Mononuclear cell (primary cell): ENCODE data around the gene SLC36A3. TPM values are rescaled to one million over a fixed set of nuclear protein-coding genes. Genes with fewer than 3 reads are reported as not detected.

Experiments
- H3K27me3 ChIP-seq: 2 replicates; pipeline ENCODE4 v1.6.0; 2011; ENCODE audit warnings: low read length, control low read depth; ENCODE audit not compliant: insufficient read depth
- H3K4me1 ChIP-seq: 2 replicates; pipeline ENCODE4 v1.5.1; 2011; ENCODE audit warnings: mild to moderate bottlenecking, low read length, control low read depth; ENCODE audit not compliant: insufficient read depth
- H3K4me3 ChIP-seq: 2 replicates; pipeline ENCODE4 v1.5.1; 2011; ENCODE audit warnings: mild to moderate bottlenecking, low read length, moderate library complexity
- H3K9me3 ChIP-seq: 2 replicates; pipeline ENCODE4 v1.5.1; 2011; ENCODE audit warnings: low read depth, mild to moderate bottlenecking, control low read depth, low read length
- total RNA-seq: library from RNA; depleted of rRNA; stranded (reverse); fragments of >200 nt; gene quantifications from one replicate; pipeline ENCODE4 v1.2.3, GENCODE V29; 2012

Gene SLC36A3
- not detected for total RNA-seq

GRCh38 chr5:151303666-151304065 lies at the start of gene SLC36A3:
Gene SLC36A3, minus strand, starts transcription at chr5:151303766. Its CDS starts 412 bp downstream, at chr5:151303354.
- no peaks in the 10 kb centered on the region for H3K27me3 ChIP-seq
- H3K4me1 ChIP-seq: no peaks in the 10 kb centered on the region
- H3K4me3 ChIP-seq: no peak within 1 kb of the TSS
- H3K9me3 ChIP-seq: no peaks in the 10 kb centered on the region

GRCh38 chr5:151351671-151352070 lies 48.1 kb upstream of the SLC36A3 start:
- H3K4me1 ChIP-seq: no peaks in the 10 kb centered on the region
- H3K4me3 ChIP-seq: no peak overlapping the region
- H3K27me3 ChIP-seq: peaks cover 7% of the 10 kb centered on the region
- H3K9me3 ChIP-seq: no peaks in the 10 kb centered on the region

GRCh38 chr5:151348789-151349188 lies 45.2 kb upstream of the SLC36A3 start:
- H3K27me3 ChIP-seq: peaks cover 22% of the 10 kb centered on the region
- H3K4me3 ChIP-seq: no peak overlapping the region
- no peaks in the 10 kb centered on the region for H3K4me1 ChIP-seq
- H3K9me3 ChIP-seq: no peaks in the 10 kb centered on the region

- Histone ChIP-seq H3K4me1 (no peaks in the 10 kb centered on the region), H3K27me3 (peaks cover 22% of the 10 kb centered on the region), H3K4me3 (no peak within 1 kb of the TSS), H3K9me3 (no peaks in the 10 kb centered on the region)
These were observed 43.8 kb upstream of the SLC36A3 start, which contains the start of gene SLC36A2 for GRCh38 chr5:151347369-151347768. Gene SLC36A2, minus strand, starts transcription at chr5:151347559. Its CDS starts 99 bp downstream, at chr5:151347460.

- Histone ChIP-seq H3K27me3 (peaks cover 24% of the 10 kb centered on the region), H3K9me3 (no peaks in the 10 kb centered on the region), H3K4me3 (no peak overlapping the region), H3K4me1 (no peaks in the 10 kb centered on the region)
These were observed 42.4 kb upstream of the SLC36A3 start for GRCh38 chr5:151345808-151346478.

- H3K9me3 ChIP-seq: no peaks in the 10 kb centered on the region
- H3K27me3 ChIP-seq: peaks cover 24% of the 10 kb centered on the region
- no peak overlapping the region for H3K4me3 ChIP-seq
- H3K4me1 ChIP-seq: no peaks in the 10 kb centered on the region
These were observed 41.7 kb upstream of the SLC36A3 start for GRCh38 chr5:151345187-151345807.

GRCh38 chr5:151344088-151344487 lies 40.5 kb upstream of the SLC36A3 start:
- no peak overlapping the region for H3K4me3 ChIP-seq

GRCh38 chr5:151340004-151340403 lies 36.4 kb upstream of the SLC36A3 start:
- Histone ChIP-seq H3K27me3 (peaks cover 6% of the 10 kb centered on the region), H3K4me1 (no peaks in the 10 kb centered on the region), H3K4me3 (no peak overlapping the region), H3K9me3 (no peaks in the 10 kb centered on the region)

More at GRCh38 chr5:151344088-151344487, 40.5 kb upstream of the SLC36A3 start:
- Histone ChIP-seq H3K9me3 (no peaks in the 10 kb centered on the region), H3K4me1 (no peaks in the 10 kb centered on the region), H3K27me3 (peaks cover 24% of the 10 kb centered on the region)

- H3K27me3 ChIP-seq: peaks cover 5% of the 10 kb centered on the region
- H3K4me3 ChIP-seq: no peak overlapping the region
- no peaks in the 10 kb centered on the region for H3K9me3 ChIP-seq
- no peaks in the 10 kb centered on the region for H3K4me1 ChIP-seq
These were observed 35.2 kb upstream of the SLC36A3 start for GRCh38 chr5:151338734-151339133.

- no peak overlapping the region for H3K4me3 ChIP-seq
- no peaks in the 10 kb centered on the region for H3K9me3 ChIP-seq
- H3K4me1 ChIP-seq: peaks cover 7% of the 10 kb centered on the region
- no peaks in the 10 kb centered on the region for H3K27me3 ChIP-seq
These were observed 29.3 kb upstream of the SLC36A3 start for GRCh38 chr5:151332857-151333256.

- no peaks in the 10 kb centered on the region for H3K9me3 ChIP-seq
- no peak overlapping the region for H3K4me3 ChIP-seq
- peaks cover 10% of the 10 kb centered on the region for H3K4me1 ChIP-seq
- no peaks in the 10 kb centered on the region for H3K27me3 ChIP-seq
These were observed 25.2 kb upstream of the SLC36A3 start for GRCh38 chr5:151328734-151329133.

GRCh38 chr5:151327585-151327984 lies 24.0 kb upstream of the SLC36A3 start:
- H3K4me3 ChIP-seq: no peak overlapping the region
- H3K4me1 ChIP-seq: peaks cover 10% of the 10 kb centered on the region
- H3K27me3 ChIP-seq: no peaks in the 10 kb centered on the region
- H3K9me3 ChIP-seq: no peaks in the 10 kb centered on the region

- H3K27me3 ChIP-seq: no peaks in the 10 kb centered on the region
- no peaks in the 10 kb centered on the region for H3K9me3 ChIP-seq
- H3K4me1 ChIP-seq: peaks cover 10% of the 10 kb centered on the region
These were observed 22.7 kb upstream of the SLC36A3 start for GRCh38 chr5:151326266-151326665.

GRCh38 chr5:151320481-151320880 lies 16.9 kb upstream of the SLC36A3 start:
- Histone ChIP-seq H3K4me3 (no peak overlapping the region), H3K9me3 (no peaks in the 10 kb centered on the region), H3K27me3 (no peaks in the 10 kb centered on the region)

More at GRCh38 chr5:151326266-151326665, 22.7 kb upstream of the SLC36A3 start:
- H3K4me3 ChIP-seq: no peak overlapping the region

GRCh38 chr5:151318850-151319732 lies 15.5 kb upstream of the SLC36A3 start:
- H3K4me3 ChIP-seq: no peak overlapping the region
- no peaks in the 10 kb centered on the region for H3K27me3 ChIP-seq
- no peaks in the 10 kb centered on the region for H3K9me3 ChIP-seq
- no peaks in the 10 kb centered on the region for H3K4me1 ChIP-seq

More at GRCh38 chr5:151320481-151320880, 16.9 kb upstream of the SLC36A3 start:
- H3K4me1 ChIP-seq: no peaks in the 10 kb centered on the region
